ENCODE measurements around the gene STON1. TPM values are rescaled to one million over a fixed set of nuclear protein-coding genes. Genes with fewer than 3 reads are reported as not detected.

Gene STON1
- total and polyA plus RNA-seq, 2 of the 4 experiments (the other 2 are of a cell fraction) = 4.0 to 5.7 TPM

GRCh38 chr2:48529194-48529593, 760 bp upstream of the STON1 start:
- in situ Hi-C loops (cut with MboI; ENCODE audit: low sequenced_read_pairs) (no loop called here), intact Hi-C loops (cut with micrococcal nuclease) (no loop called here), dilution Hi-C loops (cut with HindIII; ENCODE audit: low sequenced_read_pairs, unreplicated experiment) (no loop called here)
- no peak for TF ChIP-seq SMC3 (IDR thresholded peaks at IDR 0.05; ENCODE audit: low read depth, low read length)
- no peak for TF ChIP-seq RCOR1 (IDR thresholded peaks at IDR 0.05; ENCODE audit: insufficient replicate concordance, low read length)
- TF ChIP-seq FOS (IDR thresholded peaks at IDR 0.05; ENCODE audit: low read depth, low read length) = no peak
- no peak for TF ChIP-seq RAD21 (IDR thresholded peaks at IDR 0.05; ENCODE audit: low read length)
- TF ChIP-seq RFX5 (IDR thresholded peaks at IDR 0.05; ENCODE audit: low read depth, low read length) = no peak
- TF ChIP-seq MAZ (IDR thresholded peaks at IDR 0.05; ENCODE audit: borderline replicate concordance, low read depth, low read length) = no peak
- no peak for TF ChIP-seq CHD1 (IDR thresholded peaks at IDR 0.05; ENCODE audit: low read depth, low read length)
- TF ChIP-seq MXI1 (IDR thresholded peaks at IDR 0.05; ENCODE audit: borderline replicate concordance, low read depth, low read length) = no peak
- TF ChIP-seq NFE2L2 (IDR thresholded peaks at IDR 0.05; ENCODE audit: low read depth, low read length) = no peak
- no peak for TF ChIP-seq POLR2A (IDR thresholded peaks at IDR 0.05; ENCODE audit: low read depth, low read length)
- no peak for TF ChIP-seq BHLHE40 (IDR thresholded peaks at IDR 0.05; ENCODE audit: low read depth, low read length)
- no peak for TF ChIP-seq CEBPB (IDR thresholded peaks at IDR 0.05; ENCODE audit: low read depth, low read length)
- TF ChIP-seq, protein P1, sequence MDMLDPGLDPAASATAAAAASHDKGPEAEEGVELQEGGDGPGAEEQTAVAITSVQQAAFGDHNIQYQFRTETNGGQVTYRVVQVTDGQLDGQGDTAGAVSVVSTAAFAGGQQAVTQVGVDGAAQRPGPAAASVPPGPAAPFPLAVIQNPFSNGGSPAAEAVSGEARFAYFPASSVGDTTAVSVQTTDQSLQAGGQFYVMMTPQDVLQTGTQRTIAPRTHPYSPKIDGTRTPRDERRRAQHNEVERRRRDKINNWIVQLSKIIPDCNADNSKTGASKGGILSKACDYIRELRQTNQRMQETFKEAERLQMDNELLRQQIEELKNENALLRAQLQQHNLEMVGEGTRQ (IDR thresholded peaks at IDR 0.05; ENCODE audit: low read depth, low read length) = no peak
- TF ChIP-seq ELK1 (IDR thresholded peaks at IDR 0.05; ENCODE audit: borderline replicate concordance, low read depth, low read length) = no peak
- TF ChIP-seq MAFK (IDR thresholded peaks at IDR 0.05; ENCODE audit: low read depth, low read length) = no peak
- no peak for TF ChIP-seq CTCF (conservative IDR thresholded peaks at IDR 0.05; ENCODE audit: low read depth, low read length)
- Histone ChIP-seq H3K4ac (ENCODE audit: low read depth, low read length) (no peak overlapping the region), H3K9me3 (ENCODE audit: control insufficient read depth, insufficient read depth, low read length) (no peaks in the 10 kb centered on the region), H2BK20ac (ENCODE audit: low read depth, low read length) (no peak overlapping the region), H3K23ac (ENCODE audit: low read depth, low read length) (no peak overlapping the region), H4K20me1 (ENCODE audit: insufficient read depth, low read length) (peaks cover 4% of the 10 kb centered on the region; the same call in 1 of the 2 replicates), H2AK9ac (replicated peaks; ENCODE audit: low read depth, low read length, poor library complexity) (no peak overlapping the region), H2BK120ac (ENCODE audit: low read depth, low read length) (no peak overlapping the region), H3K27ac (ENCODE audit: insufficient read depth, low read length) (no peak overlapping the region), H3K14ac (replicated peaks; ENCODE audit: low read depth, low read length) (peak overlapping the region; percentile 3; the same call in 1 of the 2 replicates), H2AFZ (replicated peaks; ENCODE audit: low read length, poor library complexity) (peak overlapping the region; percentile 49), H3K27me3 (ENCODE audit: control insufficient read depth, insufficient read depth, low read length) (peaks cover 2% of the 10 kb centered on the region; the same call in 1 of the 2 replicates), H4K5ac (ENCODE audit: low read depth, low read length) (no peak overlapping the region), H2AK5ac (ENCODE audit: low read depth, low read length) (no peak overlapping the region; the same call in 1 of the 2 replicates), H3K4me3 (ENCODE audit: insufficient read depth, low read depth, low read length) (no peak overlapping the region), H3K36me3 (ENCODE audit: control insufficient read depth, insufficient read depth, low read length) (no peaks in the 10 kb centered on the region), H3K79me1 (ENCODE audit: low read depth in 1 of 2, low read length in 2 of 2) (peaks cover 4 to 17% of the 10 kb centered on the region in 2 experiments; a peak in 3 of 4 replicates), H3K4me1 (ENCODE audit: control insufficient read depth, insufficient read depth, low read length) (peaks cover 12% of the 10 kb centered on the region), H2BK15ac (ENCODE audit: low read depth, low read length) (no peak overlapping the region), H2BK5ac (ENCODE audit: low read depth, low read length, poor library complexity, severe bottlenecking) (no peak overlapping the region), H3K4me2 (ENCODE audit: low read depth, low read length) (no peak overlapping the region; the same call in 1 of the 2 replicates), H3K9ac (ENCODE audit: low read depth, low read length) (no peak overlapping the region), H4K8ac (ENCODE audit: low read depth in 2 of 2, low read length in 2 of 2) (peak overlapping the region in 1 of 2 experiments; percentile 45; a peak in 1 of 4 replicates), H3K18ac (ENCODE audit: low read depth, low read length) (no peak overlapping the region), H3K9me1 (ENCODE audit: insufficient read depth, low read length) (peaks cover 13% of the 10 kb centered on the region), H3K56ac (ENCODE audit: extremely low read depth, insufficient read depth, low read length) (no peak overlapping the region), H4K91ac (ENCODE audit: insufficient read depth, low read depth, low read length) (no peak overlapping the region)
- no TSS peak for BruUV-seq (replicated peaks)
- DNase-seq = no peak
- CTCF ChIA-PET = no interaction called here
- no peak for ATAC-seq (ENCODE audit: low read depth)
- WGBS, 2 experiments (ENCODE audit: extremely low coverage in 2 of 2, insufficient read length in 1 of 2) = no CpG with 5 or more reads among the region's 7 CpGs
- POLR2A ChIA-PET (ENCODE audit: unreplicated experiment) = interaction anchor here (0.6 kb wide), 1 partner anchor 10 kb away, joined by 4 read pairs; no protein-coding TSS in a partner anchor
